Activated CD4-positive, alpha-beta T cell treated with anti-CD3 and anti-CD28 coated beads, Interleukin-2, amount 10 ng/mL, durations not matched to agents 24 days and 14 days (primary cell): ENCODE measurements around the gene UNC119B. TPM values are rescaled to one million over a fixed set of nuclear protein-coding genes. Genes with fewer than 3 reads are reported as not detected.
A peak's percentile ranks its signal among the peaks of the same experiment; 100 is the strongest.

Source experiments
- DNase-seq: peaks from one replicate; pipeline ENCODE4 v3.0.0; 2022
- H3K27ac Mint-ChIP-seq: one replicate; pipeline ENCODE4 v1.8.0; 2022; ENCODE audit warnings: mild to moderate bottlenecking, mixed read lengths
- H3K27me3 Mint-ChIP-seq: one replicate; pipeline ENCODE4 v1.8.0; 2022; ENCODE audit warnings: mixed read lengths
- H3K36me3 Mint-ChIP-seq: one replicate; pipeline ENCODE4 v1.8.0; 2022; ENCODE audit warnings: low read depth, mild to moderate bottlenecking, mixed read lengths
- H3K4me1 Mint-ChIP-seq: one replicate; pipeline ENCODE4 v1.8.0; 2021; ENCODE audit warnings: mixed read lengths
- H3K4me3 Mint-ChIP-seq: one replicate; pipeline ENCODE4 v1.8.0; 2022; ENCODE audit warnings: mild to moderate bottlenecking, moderate library complexity, mixed read lengths
- H3K9me3 Mint-ChIP-seq: one replicate; pipeline ENCODE4 v1.8.0; 2021; ENCODE audit warnings: mixed read lengths
- intact Hi-C: fragments of 100-400 bp; cut with micrococcal nuclease; formaldehyde crosslinking; loops from one replicate; pipeline ENCODE4 v1.15.1; 2023
- total RNA-seq: library from RNA; stranded (reverse); gene quantifications from 2 replicates; pipeline ENCODE4 v1.2.3, GENCODE V29; 2022

Gene UNC119B
- total RNA-seq, 1 donor from 2014 or later = 26.2 TPM

DNA sequence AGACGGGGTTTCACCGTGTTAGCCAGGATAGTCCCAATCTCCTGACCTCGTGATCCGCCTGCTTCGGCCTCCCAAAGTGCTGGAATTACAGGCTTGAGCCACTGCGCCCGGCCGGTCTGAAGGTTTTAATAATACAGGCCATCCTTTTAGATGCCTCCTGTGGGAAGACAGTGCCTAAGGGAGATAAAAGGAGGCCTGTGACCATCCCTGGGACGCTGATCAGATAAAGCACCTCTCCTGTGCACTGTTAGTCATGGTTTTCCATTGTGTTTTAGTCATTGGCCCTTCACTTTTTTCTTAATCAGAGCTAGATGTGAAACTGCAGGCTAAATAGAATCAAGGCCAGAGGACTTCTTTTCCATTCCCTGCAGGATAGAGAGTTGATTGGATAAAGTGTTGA lies 7.8 kb downstream of the UNC119B start:
- intact Hi-C loops = loop anchor here (10.0 kb wide), 1 partner anchor 257 kb away; the partner anchor contains the start of gene HNF1A
- no peak for DNase-seq
- Mint-ChIP-seq H3K27ac (no peak overlapping the region), H3K4me3 (no peak overlapping the region), H3K27me3 (no peaks in the 10 kb centered on the region), H3K4me1 (peaks cover 32% of the 10 kb centered on the region), H3K36me3 (peaks cover 70% of the 10 kb centered on the region), H3K9me3 (no peaks in the 10 kb centered on the region)

DNA sequence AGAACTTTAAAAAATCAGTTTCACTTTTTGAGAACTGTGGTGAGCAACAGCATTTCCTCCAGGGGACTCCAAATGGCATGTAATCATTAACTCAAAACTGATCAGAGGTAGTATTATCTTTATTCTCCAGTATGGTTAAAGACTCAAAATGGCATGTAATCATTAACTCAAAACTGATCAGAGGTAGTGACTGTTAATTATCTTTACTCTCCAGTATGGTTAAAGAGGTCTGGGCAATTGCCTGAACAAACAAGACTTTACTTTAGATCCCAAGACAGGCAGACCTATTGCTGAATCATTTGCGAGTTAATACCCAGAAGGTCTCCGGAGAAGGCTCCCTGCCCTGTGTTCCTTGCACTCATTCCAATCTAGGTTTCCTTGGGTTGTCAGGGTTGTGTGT lies 8.8 kb downstream of the UNC119B start:
- intact Hi-C loops = loop anchor here (10.0 kb wide), 1 partner anchor 256 kb away; the partner anchor contains the start of gene HNF1A
- Mint-ChIP-seq H3K27ac (peak overlapping the region; percentile 9), H3K36me3 (peaks cover 69% of the 10 kb centered on the region), H3K9me3 (no peaks in the 10 kb centered on the region), H3K4me3 (no peak overlapping the region), H3K27me3 (no peaks in the 10 kb centered on the region), H3K4me1 (peaks cover 25% of the 10 kb centered on the region)
- DNase-seq = no peak

DNA sequence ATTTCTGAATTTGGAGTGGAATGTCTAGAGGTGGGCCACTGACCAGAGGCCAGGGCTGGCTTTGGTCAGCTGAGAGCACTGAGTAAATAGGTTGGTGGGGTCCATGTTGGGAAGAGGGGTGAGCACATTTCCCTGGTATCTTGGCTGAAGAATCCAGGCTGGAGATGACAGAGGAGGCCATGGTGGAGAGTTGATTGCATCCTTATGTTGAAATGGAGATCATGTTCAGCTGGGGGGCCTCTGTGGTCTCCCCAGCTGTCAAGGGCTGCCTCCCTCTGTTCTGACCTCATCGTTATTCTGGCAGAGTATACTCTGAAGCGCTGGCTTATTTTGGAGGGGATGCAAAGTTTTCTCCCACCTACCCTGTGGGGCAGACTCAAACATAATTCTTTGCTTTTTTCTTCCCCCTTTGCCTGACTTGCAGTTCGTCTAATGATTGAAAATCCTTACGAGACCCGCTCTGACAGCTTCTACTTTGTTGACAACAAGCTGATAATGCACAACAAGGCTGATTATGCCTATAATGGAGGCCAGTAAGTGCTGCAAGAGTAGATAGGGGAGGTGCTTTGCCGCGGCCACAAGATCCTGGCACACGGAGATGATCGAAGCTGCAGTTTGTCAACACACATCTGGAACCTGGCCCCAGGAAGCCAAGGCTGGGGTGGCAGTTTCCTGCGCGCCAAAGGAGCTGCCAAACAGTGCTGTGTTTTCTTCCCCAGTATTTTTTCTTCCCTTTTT lies 9.4 kb downstream of the UNC119B start:
- DNase-seq = no peak
- intact Hi-C loops = loop anchor here (10.0 kb wide), 1 partner anchor 255 kb away; the partner anchor contains the start of gene HNF1A

DNA sequence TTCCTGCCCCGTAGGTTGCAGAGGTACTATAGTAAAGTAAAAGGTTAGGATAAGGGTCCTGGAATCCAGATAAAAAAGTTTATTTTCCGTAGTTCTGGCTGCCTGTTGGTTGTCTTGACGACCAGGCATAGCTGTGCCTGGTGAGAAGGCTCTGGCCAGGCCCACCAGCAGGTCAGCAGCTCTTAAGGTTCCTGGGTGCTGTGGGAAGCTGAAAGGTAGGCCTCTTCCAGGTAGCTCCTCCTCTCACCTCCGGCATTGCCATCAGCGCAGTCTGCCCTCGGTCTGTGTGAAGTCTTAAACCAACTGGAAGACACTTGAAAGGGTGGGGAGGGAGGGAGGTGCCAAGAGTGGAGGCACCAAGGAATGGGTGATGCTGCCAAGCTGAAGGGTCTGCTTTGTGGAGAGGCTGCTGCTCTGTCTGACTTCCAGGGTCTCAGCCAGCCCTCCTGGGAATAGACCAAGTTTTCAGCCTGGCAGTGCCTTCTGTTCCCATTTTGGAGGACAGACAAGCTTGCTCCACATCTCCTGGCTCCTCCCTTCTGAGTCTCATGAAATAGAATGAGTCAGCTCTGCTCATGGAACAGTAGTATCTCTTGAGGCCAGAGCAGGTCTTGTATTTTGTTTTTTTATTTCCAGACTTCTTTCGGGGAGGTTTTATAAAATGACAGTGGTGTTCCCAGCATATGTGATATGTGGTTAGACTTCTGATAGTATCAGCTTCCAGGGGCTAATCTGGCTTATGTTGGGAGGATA lies 10.2 kb downstream of the UNC119B start:
- Mint-ChIP-seq H3K9me3 (no peaks in the 10 kb centered on the region), H3K36me3 (peaks cover 61% of the 10 kb centered on the region), H3K4me3 (no peak overlapping the region), H3K27ac (no peak overlapping the region), H3K4me1 (peaks cover 33% of the 10 kb centered on the region), H3K27me3 (no peaks in the 10 kb centered on the region)
- intact Hi-C loops = no loop called here
- DNase-seq = no peak

More for the DNA sequence above, 9.4 kb downstream of the UNC119B start:
- Mint-ChIP-seq H3K9me3 (no peaks in the 10 kb centered on the region), H3K4me3 (no peak overlapping the region), H3K27ac (peak overlapping the region; percentile 9), H3K36me3 (peaks cover 66% of the 10 kb centered on the region), H3K4me1 (peaks cover 26% of the 10 kb centered on the region), H3K27me3 (no peaks in the 10 kb centered on the region)

DNA sequence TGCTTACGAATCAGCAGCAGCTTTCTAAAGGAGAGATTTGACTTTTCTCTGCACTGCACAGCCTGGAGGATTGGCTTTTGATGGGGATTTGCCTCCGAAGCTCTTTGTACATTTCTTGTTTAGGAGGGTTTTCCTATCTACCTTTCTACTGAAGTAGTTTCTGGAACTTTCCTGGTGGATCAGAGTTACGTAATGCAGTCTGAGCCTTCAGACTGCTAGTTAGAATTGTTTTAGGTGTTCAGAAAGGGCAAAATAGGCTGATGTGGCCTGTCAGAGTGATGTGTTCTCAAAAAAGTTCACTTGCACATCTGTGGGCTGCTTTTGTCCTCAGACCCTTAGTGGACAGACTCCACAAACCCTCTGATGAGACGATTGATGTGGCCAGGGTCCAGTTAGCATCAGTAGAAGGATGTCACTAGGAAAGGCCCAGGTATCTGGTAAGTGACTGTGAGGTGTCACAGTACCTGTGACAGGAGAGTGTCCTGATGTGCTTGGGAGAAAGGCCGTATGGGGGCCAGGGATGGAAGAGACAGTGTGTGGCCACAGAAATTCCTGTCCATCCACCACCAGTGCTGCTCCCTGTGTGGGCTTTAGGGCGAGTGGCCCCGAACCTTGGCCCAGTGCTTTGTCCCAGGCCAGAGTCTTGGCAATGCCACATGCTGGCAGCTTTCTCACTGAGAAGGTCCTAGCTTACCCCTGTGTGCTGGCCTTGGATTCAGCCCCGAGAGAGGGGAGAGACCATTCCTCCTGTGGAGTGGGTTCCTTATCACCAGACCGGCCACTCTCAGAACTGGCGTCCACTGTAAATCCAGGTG lies 10.9 kb downstream of the UNC119B start:
- intact Hi-C loops = no loop called here
- Mint-ChIP-seq H3K9me3 (no peaks in the 10 kb centered on the region), H3K27me3 (no peaks in the 10 kb centered on the region), H3K4me3 (no peak overlapping the region), H3K27ac (no peak overlapping the region), H3K4me1 (peaks cover 36% of the 10 kb centered on the region), H3K36me3 (peaks cover 57% of the 10 kb centered on the region)
- DNase-seq = peak; percentile 53

DNA sequence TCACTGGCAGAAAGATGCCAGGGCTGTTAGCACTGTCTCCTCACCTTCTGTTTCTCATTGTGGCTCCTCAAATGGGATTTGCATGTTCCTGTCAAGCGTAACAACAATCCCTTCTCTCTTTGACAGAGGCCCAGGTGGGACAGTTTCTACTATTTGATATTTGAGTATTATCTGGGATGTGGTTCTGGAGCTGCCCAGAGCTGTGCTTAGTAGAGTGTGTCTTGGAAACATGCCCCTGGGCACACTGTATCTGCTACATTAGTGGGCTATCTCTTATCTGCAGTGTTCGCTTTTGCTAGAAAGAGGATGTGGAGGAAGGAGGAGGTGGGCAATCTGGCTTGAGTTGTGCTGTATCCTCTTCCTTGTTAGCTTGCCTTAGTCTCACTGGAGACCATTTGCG lies 11.6 kb downstream of the UNC119B start:
- H3K4me1 Mint-ChIP-seq = peaks cover 39% of the 10 kb centered on the region
- no peak overlapping the region for H3K4me3 Mint-ChIP-seq
- H3K27me3 Mint-ChIP-seq = no peaks in the 10 kb centered on the region
- H3K9me3 Mint-ChIP-seq = no peaks in the 10 kb centered on the region
- intact Hi-C loops = no loop called here
- DNase-seq = no peak
- peaks cover 52% of the 10 kb centered on the region for H3K36me3 Mint-ChIP-seq
- H3K27ac Mint-ChIP-seq = no peak overlapping the region

DNA sequence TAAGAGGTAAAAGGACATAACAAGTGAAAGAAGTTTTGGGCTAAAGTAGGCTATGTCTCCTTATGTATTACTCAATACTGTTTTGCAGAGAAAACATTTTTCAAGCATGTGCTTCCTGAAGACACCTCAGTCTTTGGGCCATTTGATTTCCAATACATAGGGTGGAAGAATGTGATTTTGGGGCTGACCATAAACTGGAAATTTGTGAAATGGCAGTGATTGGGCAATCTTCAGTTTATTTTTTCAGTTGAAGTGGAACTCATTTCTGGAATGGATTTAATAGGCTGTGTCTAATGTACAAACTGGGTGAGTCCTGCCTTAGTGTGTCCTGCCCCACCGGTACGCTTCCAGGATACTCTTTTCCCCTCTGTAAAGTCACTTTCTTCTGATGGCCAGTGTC lies 12.5 kb downstream of the UNC119B start:
- Mint-ChIP-seq H3K36me3 (peaks cover 49% of the 10 kb centered on the region), H3K4me3 (no peak overlapping the region), H3K9me3 (no peaks in the 10 kb centered on the region), H3K27me3 (no peaks in the 10 kb centered on the region), H3K4me1 (peaks cover 39% of the 10 kb centered on the region), H3K27ac (no peak overlapping the region)
- intact Hi-C loops = no loop called here
- no peak for DNase-seq

DNA sequence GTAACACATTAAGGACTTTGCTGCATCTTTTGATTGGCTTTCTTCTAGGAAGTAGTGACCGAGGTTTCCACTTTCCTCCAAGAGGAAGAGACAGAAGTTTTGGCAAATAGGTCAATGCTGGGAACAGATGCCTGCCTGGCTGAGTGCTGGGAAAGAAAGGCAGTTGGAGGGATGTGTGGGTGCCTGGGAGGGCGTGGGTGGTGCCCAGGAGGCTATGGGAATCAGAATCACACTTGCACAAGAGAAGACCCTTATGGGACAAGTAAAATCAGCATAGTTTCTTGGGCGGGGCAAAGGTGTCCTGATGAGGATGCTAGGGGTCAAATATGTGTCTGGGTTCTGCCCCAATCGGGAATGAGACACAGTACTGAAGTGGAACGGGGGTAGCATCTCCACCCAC lies 14.5 kb downstream of the UNC119B start:
- Mint-ChIP-seq H3K4me1 (peaks cover 24% of the 10 kb centered on the region), H3K9me3 (no peaks in the 10 kb centered on the region), H3K36me3 (peaks cover 41% of the 10 kb centered on the region)

DNA sequence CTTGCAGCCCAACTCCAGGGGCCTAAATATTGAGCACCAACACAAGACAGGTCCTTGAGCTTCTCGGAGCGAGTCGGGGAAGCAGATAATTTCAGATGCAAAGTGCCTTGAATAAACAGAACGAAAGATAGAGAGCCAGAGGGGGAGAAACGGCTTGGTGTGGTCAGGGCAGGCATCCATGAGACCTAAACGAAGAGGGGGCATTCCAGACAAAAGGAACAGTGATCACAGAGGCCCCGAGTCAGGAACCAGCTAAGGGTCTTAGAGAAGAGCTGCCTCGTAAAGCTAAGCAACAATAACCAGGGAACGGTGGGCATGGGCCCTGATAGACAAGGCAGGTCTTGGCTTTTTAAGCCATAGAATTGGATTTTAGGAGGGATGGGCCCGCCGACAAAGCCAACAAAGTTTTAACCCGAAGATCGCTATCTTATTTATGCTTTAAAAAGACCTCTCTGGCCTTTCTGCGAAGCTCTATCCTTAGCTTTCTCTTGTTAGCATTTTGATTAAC lies 14.9 kb downstream of the UNC119B start:
- intact Hi-C loops = loop anchor here (1.0 to 5.0 kb wide), 3 partner anchors 14 to 143 kb away; partner anchors contain the start of genes POP5 and UNC119B
- Mint-ChIP-seq H3K4me3 (peak overlapping the region; percentile 97), H3K36me3 (peaks cover 39% of the 10 kb centered on the region), H3K4me1 (peaks cover 20% of the 10 kb centered on the region), H3K9me3 (no peaks in the 10 kb centered on the region), H3K27me3 (no peaks in the 10 kb centered on the region), H3K27ac (peak overlapping the region; percentile 59)
- no peak for DNase-seq

More for the DNA sequence above, 14.5 kb downstream of the UNC119B start:
- no peak for DNase-seq
- Mint-ChIP-seq H3K4me3 (peak overlapping the region; percentile 97), H3K27ac (peak overlapping the region; percentile 59), H3K27me3 (no peaks in the 10 kb centered on the region)
- intact Hi-C loops = loop anchor here (1.0 to 5.0 kb wide), 3 partner anchors 14 to 142 kb away; partner anchors contain the start of genes POP5 and UNC119B

DNA sequence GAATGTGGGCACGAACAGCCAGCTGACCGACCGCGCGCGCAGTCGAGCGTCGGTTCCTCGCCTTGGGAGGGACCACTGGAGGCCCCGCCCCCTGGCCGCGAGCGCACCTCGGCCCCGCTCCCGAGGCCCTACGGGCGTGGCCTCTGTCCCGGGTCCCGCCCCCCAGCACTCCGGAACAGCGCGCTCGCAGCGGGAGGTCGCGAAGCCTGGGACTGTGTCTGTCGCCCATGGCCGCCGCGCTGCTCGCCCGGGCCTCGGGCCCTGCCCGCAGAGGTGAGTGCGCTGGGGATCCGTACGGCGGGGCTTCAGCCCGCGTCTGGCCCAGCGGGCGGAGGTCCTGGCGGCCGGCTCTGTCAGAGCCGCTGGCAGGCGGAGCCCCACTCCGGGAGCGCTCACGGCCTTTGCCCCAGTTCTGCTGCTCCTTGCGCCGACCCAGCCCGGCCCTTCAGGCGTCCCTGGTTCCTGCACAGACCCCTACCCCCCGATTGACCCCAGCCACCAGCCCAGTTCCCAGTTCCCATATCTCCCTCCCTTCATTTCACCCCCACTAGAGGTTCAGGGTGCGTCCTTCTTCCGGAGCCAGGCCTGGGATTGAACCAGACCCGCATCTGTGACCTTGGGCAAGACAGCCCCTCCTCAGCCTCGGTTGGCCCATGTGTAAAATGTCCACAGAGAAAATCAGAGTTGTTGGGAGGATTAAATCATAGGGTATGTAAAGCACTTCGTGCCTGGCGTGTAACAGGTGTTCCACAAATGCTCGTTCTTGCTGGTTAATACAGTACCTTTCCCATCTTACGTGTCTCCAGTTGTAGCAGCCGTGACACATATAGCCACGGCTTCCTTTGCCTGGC lies 15.6 kb downstream of the UNC119B start, which contains the start of gene ACADS:
Gene ACADS (plus strand): TSS at position 168 of the 851 bp plus-strand sequence. CDS start 60 bp downstream, at position 228.
- peak; percentile 98 for DNase-seq
- peak within 1 kb of the TSS; percentile 97 for H3K4me3 Mint-ChIP-seq
- no peaks in the 10 kb centered on the region for H3K9me3 Mint-ChIP-seq
- peak within 1 kb of the TSS; percentile 88 for H3K27ac Mint-ChIP-seq
- intact Hi-C loops = loop anchor here (1.0 to 5.0 kb wide), 3 partner anchors 15 to 144 kb away; partner anchors contain the start of genes POP5 and UNC119B
- peaks cover 18% of the 10 kb centered on the region for H3K4me1 Mint-ChIP-seq
- H3K36me3 Mint-ChIP-seq = peaks cover 39% of the 10 kb centered on the region
- H3K27me3 Mint-ChIP-seq = no peaks in the 10 kb centered on the region

DNA sequence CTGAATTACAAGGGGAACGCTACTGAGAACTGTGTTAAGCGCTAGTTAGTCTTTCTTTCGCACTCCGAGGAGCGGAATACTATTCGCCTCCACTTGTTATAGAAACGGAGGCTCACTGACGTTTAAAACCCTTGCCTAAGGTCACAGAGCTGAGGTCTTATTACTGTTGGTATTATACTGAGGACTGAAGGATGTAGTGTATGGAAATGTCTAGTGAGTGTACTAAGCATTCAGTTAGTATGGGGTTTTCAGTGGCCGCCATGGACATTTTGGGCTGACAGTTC lies 16.2 kb downstream of the UNC119B start:
- Mint-ChIP-seq H3K36me3 (peaks cover 33% of the 10 kb centered on the region), H3K4me1 (peaks cover 17% of the 10 kb centered on the region), H3K9me3 (no peaks in the 10 kb centered on the region), H3K27ac (peak overlapping the region; percentile 88), H3K4me3 (peak overlapping the region; percentile 97), H3K27me3 (no peaks in the 10 kb centered on the region)
- no peak for DNase-seq
- intact Hi-C loops = loop anchor here (5.0 kb wide), 1 partner anchor 144 kb away; the partner anchor contains the start of gene POP5

DNA sequence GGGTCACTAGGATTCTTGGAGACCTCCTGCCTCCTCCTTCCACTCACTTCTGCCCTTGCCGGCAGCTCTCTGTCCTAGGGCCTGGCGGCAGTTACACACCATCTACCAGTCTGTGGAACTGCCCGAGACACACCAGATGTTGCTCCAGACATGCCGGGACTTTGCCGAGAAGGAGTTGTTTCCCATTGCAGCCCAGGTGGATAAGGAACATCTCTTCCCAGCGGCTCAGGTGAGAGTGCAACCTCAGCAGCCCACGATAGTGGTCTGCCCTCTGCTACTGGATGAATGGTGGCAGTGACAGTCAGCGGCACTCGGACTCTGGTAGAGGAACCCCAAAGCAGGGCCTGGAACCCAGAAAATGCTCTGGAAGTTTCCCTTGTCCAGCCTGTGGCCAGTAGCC lies 16.7 kb downstream of the UNC119B start:
- intact Hi-C loops = loop anchor here (5.0 kb wide), 1 partner anchor 145 kb away; the partner anchor contains the start of gene POP5
- no peaks in the 10 kb centered on the region for H3K27me3 Mint-ChIP-seq
- no peaks in the 10 kb centered on the region for H3K9me3 Mint-ChIP-seq
- peaks cover 17% of the 10 kb centered on the region for H3K4me1 Mint-ChIP-seq
- no peak for DNase-seq
- peaks cover 33% of the 10 kb centered on the region for H3K36me3 Mint-ChIP-seq
- peak overlapping the region; percentile 97 for H3K4me3 Mint-ChIP-seq
- H3K27ac Mint-ChIP-seq = no peak overlapping the region
